ENCODE measurements around the gene PFKFB2.

Gene PFKFB2

GRCh38 chr1:207045453-207045852 lies 7.6 kb upstream of the PFKFB2 start:
- H3K4me3 ChIP-seq (ENCODE audit: low read depth, low read length): no peak overlapping the region
- no peak for TF ChIP-seq CTCF (IDR thresholded peaks at IDR 0.05; ENCODE audit: low read depth, low read length)

- no peak overlapping the region for H3K4me3 ChIP-seq (ENCODE audit: low read depth, low read length)
These were observed 5.6 kb upstream of the PFKFB2 start for GRCh38 chr1:207047505-207047904.

GRCh38 chr1:207048041-207048440 lies 5.0 kb upstream of the PFKFB2 start:
- H3K4me3 ChIP-seq (ENCODE audit: low read depth, low read length): no peak overlapping the region
- TF ChIP-seq CTCF (IDR thresholded peaks at IDR 0.05; ENCODE audit: low read depth, low read length): no peak

More at GRCh38 chr1:207047505-207047904, 5.6 kb upstream of the PFKFB2 start:
- no peak for TF ChIP-seq CTCF (IDR thresholded peaks at IDR 0.05; ENCODE audit: low read depth, low read length)

GRCh38 chr1:207049054-207049453 lies 4.0 kb upstream of the PFKFB2 start:
- no peak overlapping the region for H3K4me3 ChIP-seq (ENCODE audit: low read depth, low read length)
- no peak for TF ChIP-seq CTCF (IDR thresholded peaks at IDR 0.05; ENCODE audit: low read depth, low read length)

GRCh38 chr1:207049514-207049913 lies 3.6 kb upstream of the PFKFB2 start:
- H3K4me3 ChIP-seq (ENCODE audit: low read depth, low read length): peak overlapping the region; percentile 89; the same call in 1 of the 2 replicates
- no peak for TF ChIP-seq CTCF (IDR thresholded peaks at IDR 0.05; ENCODE audit: low read depth, low read length)

- peak; percentile 64 for TF ChIP-seq CTCF (IDR thresholded peaks at IDR 0.05; ENCODE audit: low read depth, low read length)
- peak overlapping the region; percentile 89 for H3K4me3 ChIP-seq (ENCODE audit: low read depth, low read length)
These were observed 3.1 kb upstream of the PFKFB2 start for GRCh38 chr1:207049974-207050391.

GRCh38 chr1:207050480-207051190 lies 2.4 kb upstream of the PFKFB2 start:
- TF ChIP-seq CTCF (IDR thresholded peaks at IDR 0.05; ENCODE audit: low read depth, low read length): no peak
- H3K4me3 ChIP-seq (ENCODE audit: low read depth, low read length): peak overlapping the region; percentile 89
